CD4-positive, alpha-beta T cell (primary cell): ENCODE results near the gene FN1. TPM values are rescaled to one million over a fixed set of nuclear protein-coding genes. Genes with fewer than 3 reads are reported as not detected.

Experiments
- ATAC-seq: fragments of 200-7000 bp; cut with Tn5 transposase; one replicate; pipeline ENCODE4 v1.10.0; 2022; ENCODE audit warnings: mild to moderate bottlenecking; ENCODE audit not compliant: poor library complexity
- CTCF ChIA-PET: fragments of 350-600 bp; sonication (Branson Sonifier 250); formaldehyde crosslinking; loops from one replicate; lab custom pipeline; 2021; ENCODE audit warnings: antibody characterized with exemption, inconsistent platforms; lab: Charles Lee
- POLR2A ChIA-PET: fragments of 350-600 bp; sonication (Branson Sonifier 250); formaldehyde crosslinking; loops from one replicate; lab custom pipeline; 2021; ENCODE audit warnings: antibody characterized with exemption, inconsistent platforms; lab: Charles Lee
- DNase-seq, 14 experiments: peaks; one replicate each; pipeline ENCODE4 v3.0.0-alpha.2; 2013 to 2020; ENCODE audit warnings: mixed read lengths in 2 of 14
- H3K27ac ChIP-seq, 2 donors: one replicate each; pipeline versions ENCODE4 v1.5.1 to v1.7.0; 2013; ENCODE audit warnings: low read length in 2 of 2, low read depth in 1 of 2, mild to moderate bottlenecking in 1 of 2
- H3K27me3 ChIP-seq, 2 experiments: 1 replicate in 1 of 2; 2 replicates in 1 of 2; pipeline versions ENCODE4 v1.6.1 to v1.7.0; 2013; ENCODE audit warnings: low read length in 2 of 2, control low read depth in 1 of 2, mild to moderate bottlenecking in 1 of 2, moderate library complexity in 1 of 2; ENCODE audit not compliant: insufficient read depth in 2 of 2, control insufficient read depth in 1 of 2
- H3K36me3 ChIP-seq: one replicate; pipeline ENCODE4 v1.6.1; 2013; ENCODE audit warnings: low read length, control low read depth; ENCODE audit not compliant: insufficient read depth
- H3K4me1 ChIP-seq: one replicate; pipeline ENCODE4 v1.6.1; 2013; ENCODE audit warnings: low read length, control low read depth; ENCODE audit not compliant: insufficient read depth
- H3K4me3 ChIP-seq: one replicate; pipeline ENCODE4 v1.5.1; 2013; ENCODE audit warnings: mild to moderate bottlenecking, low read length, moderate library complexity
- H3K9me3 ChIP-seq, 2 experiments: 1 replicate in 1 of 2; 2 replicates in 1 of 2; pipeline versions ENCODE4 v1.6.1 to v1.7.0; 2013; ENCODE audit warnings: low read length in 2 of 2, mild to moderate bottlenecking in 2 of 2, control low read depth in 1 of 2, moderate library complexity in 1 of 2; ENCODE audit not compliant: control insufficient read depth in 1 of 2, insufficient read depth in 1 of 2
- H3K27ac Mint-ChIP-seq: one replicate; pipeline ENCODE4 v1.8.0; 2020; ENCODE audit warnings: mixed read lengths
- H3K27me3 Mint-ChIP-seq: one replicate; pipeline ENCODE4 v1.8.0; 2021; ENCODE audit warnings: mixed read lengths
- H3K36me3 Mint-ChIP-seq: one replicate; pipeline ENCODE4 v1.8.0; 2021; ENCODE audit warnings: low read depth, mixed read lengths
- H3K4me1 Mint-ChIP-seq: one replicate; pipeline ENCODE4 v1.8.0; 2021; ENCODE audit warnings: low read depth, mixed read lengths
- H3K4me3 Mint-ChIP-seq: one replicate; pipeline ENCODE4 v1.8.0; 2020; ENCODE audit warnings: mild to moderate bottlenecking, mixed read lengths
- H3K9me3 Mint-ChIP-seq: one replicate; pipeline ENCODE4 v1.8.0; 2020; ENCODE audit warnings: mixed read lengths
- intact Hi-C, 2 experiments: fragments of 100-400 bp; cut with DNase I in 1 of 2; cut with micrococcal nuclease in 1 of 2; formaldehyde crosslinking; loops; one replicate each; pipeline versions ENCODE4 v1.15.1 to v1.9.0; 2023 to 2025; cut with DNase I, micrococcal nuclease
- total RNA-seq, 174 experiments: library from RNA in 2 of 174; stranded (reverse) in 2 of 174; gene quantifications; one replicate each; pipeline ENCODE4 v1.2.3 and lab custom pipeline; 2021 to 2026
- TF ChIP-seq, protein P1 (sequence below): fragments of 200-600 bp; IDR thresholded peaks from one replicate; pipeline ENCODE4 v1.8.0; 2022; ENCODE audit warnings: antibody characterized with exemption, mild to moderate bottlenecking

FN1 gene
- total RNA-seq, 2 experiments from 2014 or later, result 0.41 to 0.61 TPM

DNA sequence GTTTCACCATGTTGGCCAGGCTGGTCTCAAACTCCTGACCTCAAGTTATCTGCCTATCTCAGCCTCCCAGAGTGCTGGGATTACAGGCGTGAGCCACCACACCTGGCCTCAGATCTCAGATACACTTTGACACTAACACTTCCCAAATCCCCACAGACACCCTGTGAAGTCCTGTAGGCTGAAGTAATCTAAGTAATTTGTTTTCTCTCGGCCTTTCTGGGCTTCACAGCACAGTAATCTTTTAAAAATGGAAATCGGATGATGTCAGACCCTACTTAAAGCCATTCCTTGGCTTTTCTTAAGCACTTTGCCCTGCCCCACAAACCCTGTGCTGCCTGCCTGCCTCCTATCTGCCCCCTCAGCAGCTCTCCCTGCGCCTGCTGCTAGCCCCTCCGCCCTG lies 107.8 kb downstream of the FN1 start:
- TF ChIP-seq, protein P1, sequence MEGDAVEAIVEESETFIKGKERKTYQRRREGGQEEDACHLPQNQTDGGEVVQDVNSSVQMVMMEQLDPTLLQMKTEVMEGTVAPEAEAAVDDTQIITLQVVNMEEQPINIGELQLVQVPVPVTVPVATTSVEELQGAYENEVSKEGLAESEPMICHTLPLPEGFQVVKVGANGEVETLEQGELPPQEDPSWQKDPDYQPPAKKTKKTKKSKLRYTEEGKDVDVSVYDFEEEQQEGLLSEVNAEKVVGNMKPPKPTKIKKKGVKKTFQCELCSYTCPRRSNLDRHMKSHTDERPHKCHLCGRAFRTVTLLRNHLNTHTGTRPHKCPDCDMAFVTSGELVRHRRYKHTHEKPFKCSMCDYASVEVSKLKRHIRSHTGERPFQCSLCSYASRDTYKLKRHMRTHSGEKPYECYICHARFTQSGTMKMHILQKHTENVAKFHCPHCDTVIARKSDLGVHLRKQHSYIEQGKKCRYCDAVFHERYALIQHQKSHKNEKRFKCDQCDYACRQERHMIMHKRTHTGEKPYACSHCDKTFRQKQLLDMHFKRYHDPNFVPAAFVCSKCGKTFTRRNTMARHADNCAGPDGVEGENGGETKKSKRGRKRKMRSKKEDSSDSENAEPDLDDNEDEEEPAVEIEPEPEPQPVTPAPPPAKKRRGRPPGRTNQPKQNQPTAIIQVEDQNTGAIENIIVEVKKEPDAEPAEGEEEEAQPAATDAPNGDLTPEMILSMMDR, result no peak
- Mint-ChIP-seq H3K27ac (no peak overlapping the region), H3K4me3 (no peak overlapping the region), H3K4me1 (peaks cover 29% of the 10 kb centered on the region), H3K27me3 (no peaks in the 10 kb centered on the region), H3K9me3 (no peaks in the 10 kb centered on the region), H3K36me3 (peaks cover 95% of the 10 kb centered on the region)
- ChIA-PET POLR2A (no interaction called here), CTCF (no interaction called here)
- DNase-seq, result no peak
- ATAC-seq, result no peak
- H3K36me3 ChIP-seq, result peaks cover 78% of the 10 kb centered on the region
- no peak overlapping the region for H3K27ac ChIP-seq
- H3K27me3 ChIP-seq, result no peaks in the 10 kb centered on the region
- H3K9me3 ChIP-seq, result no peaks in the 10 kb centered on the region
- H3K4me1 ChIP-seq, result no peaks in the 10 kb centered on the region
- intact Hi-C loops, result no loop called here
- H3K4me3 ChIP-seq, result no peak overlapping the region

DNA sequence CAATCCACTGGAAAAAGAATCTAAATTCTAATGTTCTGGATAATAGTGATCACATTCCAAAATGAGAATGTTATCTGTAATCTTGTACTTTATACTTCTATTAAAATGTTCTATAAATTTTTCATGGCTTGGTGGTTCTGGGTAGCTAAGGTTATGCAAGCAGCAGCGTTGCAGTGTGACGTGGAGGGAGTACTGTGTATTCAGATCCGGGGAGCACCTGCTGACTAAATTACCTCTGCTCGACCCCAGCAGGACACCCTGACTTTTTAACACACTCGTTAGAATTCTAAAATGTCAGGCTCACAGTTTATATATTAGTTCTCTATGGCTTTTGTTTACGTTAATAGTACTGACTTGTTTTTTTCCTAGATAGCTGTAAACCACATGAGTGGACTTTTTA lies 111.1 kb downstream of the FN1 start:
- Mint-ChIP-seq H3K27me3 (no peaks in the 10 kb centered on the region), H3K4me1 (peaks cover 39% of the 10 kb centered on the region), H3K9me3 (no peaks in the 10 kb centered on the region), H3K4me3 (no peak overlapping the region), H3K27ac (no peak overlapping the region), H3K36me3 (peaks cover 91% of the 10 kb centered on the region)
- POLR2A ChIA-PET, result interaction anchor here (1.1 kb wide), 1 partner anchor 12 kb away, joined by 9 read pairs; the partner anchor contains the start of gene ATIC
- intact Hi-C loops, result no loop called here
- Histone ChIP-seq H3K4me3 (no peak overlapping the region), H3K9me3 (no peaks in the 10 kb centered on the region), H3K36me3 (peaks cover 67% of the 10 kb centered on the region), H3K27ac (no peak overlapping the region), H3K27me3 (no peaks in the 10 kb centered on the region), H3K4me1 (no peaks in the 10 kb centered on the region)
- TF ChIP-seq, protein P1, result no peak
- DNase-seq, result no peak
- no peak for ATAC-seq
- CTCF ChIA-PET, result no interaction called here

DNA sequence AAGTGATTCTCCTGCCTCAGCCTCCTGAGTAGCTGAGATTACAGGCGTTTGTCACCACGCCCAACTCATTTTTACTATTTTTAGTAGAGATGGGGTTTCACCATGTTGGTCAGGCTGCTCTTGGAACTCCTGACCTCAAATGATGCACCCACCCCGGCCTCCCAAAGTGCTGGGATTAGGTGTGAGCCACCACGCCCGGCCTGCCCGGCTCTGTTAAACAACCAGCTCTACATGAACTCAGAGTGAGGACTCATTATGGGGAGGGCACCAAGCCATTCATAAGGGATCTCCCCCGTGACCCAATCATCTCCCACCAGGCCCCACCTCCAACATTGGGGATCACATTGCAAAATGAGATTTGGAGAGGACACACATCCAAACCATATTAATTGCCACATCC lies 115.2 kb downstream of the FN1 start:
- no peak overlapping the region for H3K4me3 Mint-ChIP-seq
- H3K4me1 Mint-ChIP-seq, result peaks cover 36% of the 10 kb centered on the region
- TF ChIP-seq, protein P1, result no peak
- no peak overlapping the region for H3K27ac Mint-ChIP-seq
- Histone ChIP-seq H3K4me3 (no peak overlapping the region), H3K9me3 (no peaks in the 10 kb centered on the region), H3K27ac (no peak overlapping the region), H3K27me3 (no peaks in the 10 kb centered on the region), H3K4me1 (peaks cover 1% of the 10 kb centered on the region), H3K36me3 (peaks cover 55% of the 10 kb centered on the region)
- CTCF ChIA-PET, result no interaction called here
- intact Hi-C loops, result no loop called here
- ATAC-seq (no peak), DNase-seq (no peak)
- no peaks in the 10 kb centered on the region for H3K9me3 Mint-ChIP-seq
- peaks cover 91% of the 10 kb centered on the region for H3K36me3 Mint-ChIP-seq
- H3K27me3 Mint-ChIP-seq, result no peaks in the 10 kb centered on the region
- POLR2A ChIA-PET, result interaction anchor here (0.6 to 1.2 kb wide), 2 partner anchors 9 to 37 kb away, joined by 3 read pairs; partner anchors contain the start of gene ATIC
